ELF-1 (cell line): ENCODE data around the gene NPAS1.

Source experiments
- DNase-seq: peaks from one replicate; pipeline ENCODE4 v3.0.0-alpha.2; 2016; ENCODE audit warnings: low read depth, low spot score

NPAS1 gene, protein sequence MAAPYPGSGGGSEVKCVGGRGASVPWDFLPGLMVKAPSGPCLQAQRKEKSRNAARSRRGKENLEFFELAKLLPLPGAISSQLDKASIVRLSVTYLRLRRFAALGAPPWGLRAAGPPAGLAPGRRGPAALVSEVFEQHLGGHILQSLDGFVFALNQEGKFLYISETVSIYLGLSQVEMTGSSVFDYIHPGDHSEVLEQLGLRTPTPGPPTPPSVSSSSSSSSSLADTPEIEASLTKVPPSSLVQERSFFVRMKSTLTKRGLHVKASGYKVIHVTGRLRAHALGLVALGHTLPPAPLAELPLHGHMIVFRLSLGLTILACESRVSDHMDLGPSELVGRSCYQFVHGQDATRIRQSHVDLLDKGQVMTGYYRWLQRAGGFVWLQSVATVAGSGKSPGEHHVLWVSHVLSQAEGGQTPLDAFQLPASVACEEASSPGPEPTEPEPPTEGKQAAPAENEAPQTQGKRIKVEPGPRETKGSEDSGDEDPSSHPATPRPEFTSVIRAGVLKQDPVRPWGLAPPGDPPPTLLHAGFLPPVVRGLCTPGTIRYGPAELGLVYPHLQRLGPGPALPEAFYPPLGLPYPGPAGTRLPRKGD

GRCh38 chr19:47019431-47020041 lies at the start of gene NPAS1:
Gene NPAS1 (plus strand): TSS chr19:47019837. CDS start chr19:47021048, 1,211 bp downstream.
- peak; percentile 57 for DNase-seq

DNA sequence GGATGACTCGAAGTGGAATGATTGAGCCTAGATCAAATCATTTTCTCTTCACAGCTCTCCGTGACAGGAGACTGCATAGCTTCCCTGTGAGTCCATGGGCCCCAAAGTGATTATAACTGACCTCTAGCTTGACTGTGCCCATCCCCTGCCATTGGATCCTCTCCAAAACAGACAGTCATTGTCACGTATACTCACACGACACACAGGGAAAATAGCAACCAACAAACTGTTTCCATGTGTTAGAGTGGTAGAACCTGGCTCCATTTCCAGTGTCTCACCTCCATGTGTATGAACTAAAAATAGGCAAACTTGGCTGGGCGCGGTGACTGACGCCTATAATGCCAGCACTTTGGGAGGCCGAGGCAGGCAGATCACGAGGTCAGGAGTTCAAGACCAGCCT lies 48.8 kb upstream of the NPAS1 start:
- no peak for DNase-seq

- DNase-seq: no peak
Measured at GRCh38 chr19:46972311-46972710, 47.3 kb upstream of the NPAS1 start.

- DNase-seq: no peak
Measured at GRCh38 chr19:46974181-46974580, 45.5 kb upstream of the NPAS1 start.

- DNase-seq: peak; percentile 67
Measured at GRCh38 chr19:46975011-46975924, 44.4 kb upstream of the NPAS1 start.

DNA sequence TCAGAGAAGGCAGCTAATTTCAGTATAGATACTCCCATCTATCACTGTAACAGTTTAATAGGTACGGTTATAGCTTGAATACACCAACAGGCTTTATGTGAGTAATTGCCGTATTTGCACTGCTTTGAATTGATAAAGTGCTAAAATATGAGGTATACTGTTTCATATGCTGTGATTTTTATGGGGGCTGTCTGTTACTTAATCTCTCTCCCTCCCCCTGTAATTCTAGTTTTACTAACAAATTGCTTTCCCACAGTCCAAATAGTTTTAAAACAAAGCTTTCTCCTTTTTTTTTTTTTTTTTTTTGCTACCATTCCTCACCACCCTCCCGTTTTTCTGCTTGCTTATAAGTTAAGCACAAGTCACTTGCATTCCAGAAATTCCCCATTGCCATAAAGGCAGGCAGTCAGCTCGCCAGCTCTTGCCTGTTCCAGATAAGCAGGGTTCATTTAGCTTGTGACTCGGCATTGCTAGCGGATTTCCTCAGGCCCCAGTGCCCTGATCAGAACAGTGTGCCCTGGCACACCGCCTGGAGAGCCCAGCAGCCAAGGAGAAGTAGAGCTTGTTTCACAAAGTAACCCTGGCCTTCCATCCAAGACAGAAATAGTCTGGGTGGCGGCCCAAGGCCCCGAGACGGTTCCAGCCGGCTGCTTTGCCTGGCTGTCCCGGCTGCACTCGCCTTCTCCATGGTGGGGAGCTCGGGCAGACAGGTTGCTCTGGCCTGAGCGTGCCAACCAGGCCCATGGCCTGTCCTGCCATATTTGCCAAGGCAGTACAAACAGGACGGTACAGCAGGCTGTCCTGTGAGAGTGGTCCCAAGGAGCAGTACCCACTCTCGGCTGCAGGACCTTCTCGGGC lies 43.5 kb upstream of the NPAS1 start:
- DNase-seq: peak; percentile 86

DNA sequence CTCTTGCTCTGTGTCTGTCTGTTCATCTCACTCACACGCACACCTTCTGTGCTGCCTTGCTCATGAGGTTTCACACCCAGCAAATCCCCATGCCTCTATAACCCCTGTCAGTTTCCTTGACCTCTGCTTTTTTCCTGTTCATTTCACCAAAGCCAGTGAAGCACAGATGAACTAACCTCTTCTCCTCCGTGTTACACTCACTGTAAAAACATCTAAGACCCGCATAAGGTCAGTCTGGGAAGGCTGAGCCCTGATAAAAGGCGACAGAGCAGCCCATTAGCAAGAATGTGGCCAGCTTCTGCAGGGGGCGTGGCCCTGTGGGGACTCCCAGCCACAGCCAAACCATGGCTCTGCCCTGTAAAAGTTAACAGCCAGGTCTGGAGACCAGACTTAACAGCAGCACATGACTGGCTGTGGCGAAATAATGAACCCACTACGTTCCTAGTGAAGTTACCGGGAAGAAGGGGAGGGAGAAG lies 42.8 kb upstream of the NPAS1 start:
- peak; percentile 91 for DNase-seq

GRCh38 chr19:46977548-46977947 lies 42.1 kb upstream of the NPAS1 start:
- no peak for DNase-seq

GRCh38 chr19:46978171-46978869 lies 41.3 kb upstream of the NPAS1 start:
- peak; percentile 59 for DNase-seq

DNA sequence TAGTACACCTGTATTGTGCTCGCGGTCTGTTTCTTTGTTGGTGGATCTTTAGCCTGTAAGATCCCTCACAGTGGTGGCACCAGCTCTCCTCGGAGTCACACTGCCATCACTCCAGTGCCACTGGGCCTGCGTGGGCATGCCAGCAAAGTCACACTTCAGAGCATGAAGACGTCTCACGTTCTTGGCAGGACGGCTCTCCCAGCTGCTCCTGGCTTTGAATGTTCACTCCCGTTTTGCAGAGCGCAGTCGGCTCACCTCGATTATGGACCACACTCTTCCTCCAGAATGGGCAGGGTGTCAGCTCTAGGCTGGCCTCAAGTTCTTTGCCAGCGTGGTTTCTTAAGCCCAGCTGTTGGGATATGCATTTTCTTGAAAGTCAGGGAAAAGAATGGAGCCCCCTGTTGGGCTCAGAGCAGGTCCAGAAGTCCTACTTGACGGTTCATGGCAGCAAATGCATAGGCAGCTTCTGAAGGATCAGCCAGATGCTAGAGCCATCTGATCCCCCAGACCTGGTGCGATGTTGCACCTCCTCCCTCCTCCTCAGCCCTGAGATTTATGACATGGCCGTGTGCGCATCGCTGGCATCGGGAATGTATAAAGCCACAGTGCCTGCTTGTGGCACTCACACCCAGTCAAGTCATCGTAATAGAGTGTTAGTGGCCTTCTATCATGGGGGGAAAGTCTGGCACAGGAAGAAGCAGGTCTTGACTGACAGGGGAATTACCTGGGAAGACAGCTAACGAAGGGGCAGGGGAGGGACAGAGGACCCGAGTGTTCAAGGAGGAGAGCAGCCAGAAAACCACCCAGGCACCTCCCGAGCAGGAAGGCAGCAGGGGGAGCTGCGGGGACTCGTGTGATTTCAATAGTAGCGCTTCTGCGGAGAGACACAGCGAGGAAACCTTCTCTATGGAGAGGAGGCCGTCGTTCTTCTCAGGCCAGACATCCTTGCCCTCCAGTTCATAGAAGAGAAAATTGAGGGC lies 40.2 kb upstream of the NPAS1 start:
- DNase-seq: peak; percentile 42

GRCh38 chr19:46980761-46981160 lies 38.9 kb upstream of the NPAS1 start:
- no peak for DNase-seq

DNA sequence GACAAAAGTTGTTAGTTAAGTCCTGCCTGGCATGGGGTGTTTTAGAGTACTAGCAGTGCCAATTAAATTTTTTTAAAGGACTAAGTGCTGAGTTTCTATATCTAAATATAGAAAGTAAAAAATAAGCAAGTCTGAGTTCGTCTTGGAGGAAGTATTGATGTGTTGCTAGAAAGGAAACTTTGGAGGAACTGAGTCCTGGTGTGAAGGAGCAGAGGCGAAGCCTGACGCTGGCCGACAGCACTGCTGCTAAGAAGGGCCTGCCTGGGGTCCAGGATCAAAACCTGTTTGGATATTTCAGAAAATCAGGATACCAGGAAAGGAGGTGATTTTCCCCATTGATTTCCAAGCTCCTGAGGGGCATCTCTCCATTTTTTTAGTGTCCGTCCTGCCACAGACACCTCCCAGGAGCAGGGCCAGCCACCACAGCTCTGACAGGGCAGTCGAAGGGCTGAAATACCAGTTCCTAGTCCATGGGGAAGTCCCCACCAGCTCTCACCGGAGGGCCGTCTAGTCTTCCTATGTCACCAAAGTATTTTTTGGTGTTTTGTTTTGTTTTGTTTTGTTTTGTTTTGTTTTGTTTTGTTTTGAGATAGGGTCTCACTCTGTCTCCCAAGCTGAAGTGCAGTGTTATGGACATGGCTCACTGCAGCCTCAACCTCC lies 38.2 kb upstream of the NPAS1 start:
- no peak for DNase-seq

GRCh38 chr19:46983097-46983496 lies 36.5 kb upstream of the NPAS1 start:
- DNase-seq: no peak

DNA sequence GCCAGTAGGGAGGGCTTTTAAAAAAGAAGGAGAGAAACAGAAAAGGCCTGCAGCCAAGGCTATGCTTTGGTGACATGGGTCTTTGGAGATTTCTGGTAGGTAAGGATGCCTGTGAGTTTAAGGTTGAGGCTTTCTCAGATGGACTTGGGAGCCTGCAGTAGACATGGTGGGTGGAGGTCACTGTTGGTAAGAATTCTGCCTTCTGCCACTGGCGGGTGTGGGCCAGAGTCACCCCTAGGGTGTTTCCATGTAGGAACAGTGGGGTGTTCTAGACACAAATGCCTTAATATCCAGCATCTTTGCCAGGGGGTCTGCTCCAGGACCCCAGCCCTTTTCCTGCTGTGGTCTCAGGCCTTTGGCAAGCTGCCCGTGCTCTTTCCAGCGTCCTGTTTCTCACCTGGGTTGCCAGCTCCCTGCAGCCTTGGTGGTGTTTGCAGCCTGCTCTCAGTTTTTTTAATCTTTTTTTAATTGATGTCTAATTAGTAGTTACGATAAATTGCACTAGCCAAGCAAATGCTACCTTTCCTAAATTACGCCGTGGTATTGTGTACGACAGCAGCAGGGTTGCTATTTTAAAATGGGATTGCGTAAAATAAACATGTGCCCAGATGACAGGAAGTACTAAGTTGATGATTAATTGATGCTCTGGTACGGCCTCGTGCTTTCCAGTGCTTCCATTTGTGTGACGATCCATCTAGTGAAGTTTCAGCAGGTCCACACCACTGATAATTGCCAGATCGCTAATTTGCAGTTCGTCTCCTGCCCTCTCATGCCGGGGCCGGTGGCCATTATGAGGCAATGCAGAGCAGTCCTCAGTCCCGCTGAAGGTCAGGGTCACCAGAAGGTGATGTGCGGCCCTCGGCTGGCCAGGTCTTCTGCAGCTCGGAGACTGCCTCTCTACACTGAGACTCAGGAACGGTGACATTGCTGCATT lies 35.3 kb upstream of the NPAS1 start:
- no peak for DNase-seq

- DNase-seq: no peak
Measured at GRCh38 chr19:46985542-46986415, 33.9 kb upstream of the NPAS1 start.

GRCh38 chr19:46988614-46989230 lies 30.9 kb upstream of the NPAS1 start:
- no peak for DNase-seq
